Stimulated activated naive B cell treated with anti-CD40 and anti-IgM and Interleukin-4, amounts not matched to agents 10 μg/mL and 1 μg/mL and 100 μg/mL, for 72 hours (primary cell): ENCODE results near the gene RNF34.

Experiments used
- ATAC-seq, 2 donors: fragments of 150-1000 bp; cut with Tn5 transposase; replicated peaks; 2 replicates each; pipeline ENCODE4 v1.10.0; 2021; ENCODE audit warnings: moderate library complexity in 1 of 2
- DNase-seq: peaks from one replicate; pipeline ENCODE4 v3.0.0; 2021
- H3K27ac Mint-ChIP-seq: one replicate; pipeline ENCODE4 v1.8.0; 2022; ENCODE audit warnings: mild to moderate bottlenecking, mixed read lengths
- H3K27me3 Mint-ChIP-seq, 2 donors: one replicate each; pipeline ENCODE4 v1.8.0; 2022; ENCODE audit warnings: mixed read lengths in 2 of 2
- H3K36me3 Mint-ChIP-seq, 2 donors: one replicate each; pipeline ENCODE4 v1.8.0; 2022; ENCODE audit warnings: mixed read lengths in 2 of 2, mild to moderate bottlenecking in 1 of 2
- H3K4me1 Mint-ChIP-seq, 2 donors: one replicate each; pipeline ENCODE4 v1.8.0; 2022; ENCODE audit warnings: mixed read lengths in 2 of 2, mild to moderate bottlenecking in 1 of 2
- H3K4me3 Mint-ChIP-seq, 2 donors: one replicate each; pipeline ENCODE4 v1.8.0; 2022; ENCODE audit warnings: mild to moderate bottlenecking in 2 of 2, mixed read lengths in 2 of 2, moderate library complexity in 1 of 2
- H3K9me3 Mint-ChIP-seq, 2 donors: one replicate each; pipeline ENCODE4 v1.8.0; 2022; ENCODE audit warnings: mixed read lengths in 2 of 2, mild to moderate bottlenecking in 1 of 2

RNF34 gene

DNA sequence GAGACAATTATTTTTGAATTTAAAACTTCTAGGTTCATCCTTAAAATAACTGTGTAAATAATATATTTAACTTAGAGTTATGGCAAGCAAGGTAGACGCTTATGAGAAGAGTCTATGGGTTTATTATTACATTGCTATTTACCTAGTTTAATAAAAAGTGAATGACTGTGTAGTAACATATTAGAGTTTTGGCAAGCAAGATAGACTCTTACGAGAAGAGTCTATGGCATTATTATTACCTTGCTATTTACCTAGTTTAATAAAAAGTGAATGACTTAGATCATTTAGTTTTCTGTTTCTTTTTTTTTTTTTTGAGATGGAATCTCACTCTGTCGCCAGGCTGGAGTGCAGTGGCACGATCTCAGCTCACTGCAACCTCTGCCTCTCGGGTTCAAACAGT, 3.8 kb downstream of the RNF34 start:
- no peak overlapping the region for H3K27ac Mint-ChIP-seq

DNA sequence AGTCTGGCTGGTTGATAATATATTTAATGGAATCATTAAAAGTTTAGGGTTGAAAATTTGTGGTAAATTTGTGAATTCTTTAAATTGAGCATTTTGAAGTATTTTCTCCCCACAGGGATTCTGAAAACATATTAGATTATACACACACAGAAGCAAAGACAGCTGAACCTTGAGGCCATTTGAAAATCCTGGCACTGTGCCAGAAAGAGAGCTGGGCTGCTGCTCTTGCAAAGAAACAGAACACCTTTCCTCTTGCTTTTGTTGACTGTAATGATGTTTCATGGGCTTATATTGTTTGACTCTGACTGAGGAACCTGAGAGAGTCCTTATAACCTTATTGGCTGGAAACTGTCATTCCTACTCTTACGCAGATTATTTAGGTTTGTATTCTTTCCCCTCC, 4.8 kb downstream of the RNF34 start:
- H3K36me3 Mint-ChIP-seq = peaks cover 31 to 40% of the 10 kb centered on the region in 2 donors
- H3K4me1 Mint-ChIP-seq = peaks cover 18 to 23% of the 10 kb centered on the region in 2 donors
- H3K4me3 Mint-ChIP-seq = no peak overlapping the region
- DNase-seq (no peak), ATAC-seq (no peak)
- H3K27ac Mint-ChIP-seq = no peak overlapping the region
- H3K27me3 Mint-ChIP-seq = no peaks in the 10 kb centered on the region
- no peaks in the 10 kb centered on the region for H3K9me3 Mint-ChIP-seq

More for the DNA sequence above, 3.8 kb downstream of the RNF34 start:
- ATAC-seq (no peak), DNase-seq (no peak)
- peaks cover 31 to 40% of the 10 kb centered on the region in 2 donors for H3K36me3 Mint-ChIP-seq
- peaks cover 18 to 26% of the 10 kb centered on the region in 2 donors for H3K4me1 Mint-ChIP-seq
- no peaks in the 10 kb centered on the region for H3K9me3 Mint-ChIP-seq
- H3K27me3 Mint-ChIP-seq = no peaks in the 10 kb centered on the region
- H3K4me3 Mint-ChIP-seq = no peak overlapping the region

DNA sequence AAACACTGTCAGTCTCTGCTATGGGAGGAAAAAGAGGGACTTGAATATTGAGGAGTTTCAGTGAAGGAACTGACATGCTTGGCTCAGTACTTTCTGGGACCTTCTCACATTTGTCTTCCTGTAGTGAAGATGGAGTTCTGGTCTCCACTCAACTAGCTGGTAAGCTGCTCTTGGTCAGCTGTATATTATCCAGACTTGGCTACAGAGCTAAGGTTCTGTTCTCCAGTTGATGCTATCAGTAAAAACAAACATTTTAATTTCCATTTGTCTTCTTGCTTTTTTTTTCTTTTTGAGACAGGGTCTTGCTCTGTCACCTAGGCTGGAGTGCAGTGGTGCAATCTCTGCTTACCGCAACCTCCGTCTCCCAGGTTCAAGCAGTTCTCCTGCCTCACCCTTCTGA, 5.3 kb downstream of the RNF34 start:
- Mint-ChIP-seq H3K27ac (no peak overlapping the region), H3K9me3 (no peaks in the 10 kb centered on the region), H3K4me1 (peaks cover 18 to 23% of the 10 kb centered on the region in 2 donors), H3K4me3 (no peak overlapping the region), H3K27me3 (no peaks in the 10 kb centered on the region), H3K36me3 (peaks cover 31 to 44% of the 10 kb centered on the region in 2 donors)
- DNase-seq (no peak), ATAC-seq (no peak)

GRCh38 chr12:121413917-121414316, 14.0 kb downstream of the RNF34 start:
- no peak for ATAC-seq
- H3K4me3 Mint-ChIP-seq = no peak overlapping the region
- H3K9me3 Mint-ChIP-seq = no peaks in the 10 kb centered on the region
- no peaks in the 10 kb centered on the region for H3K27me3 Mint-ChIP-seq
- H3K36me3 Mint-ChIP-seq = peaks cover 15 to 25% of the 10 kb centered on the region in 2 donors
- H3K4me1 Mint-ChIP-seq = peaks cover 0 to 5% of the 10 kb centered on the region in 2 donors
- DNase-seq = no peak
- no peak overlapping the region for H3K27ac Mint-ChIP-seq

- H3K36me3 Mint-ChIP-seq = peaks cover 24 to 42% of the 10 kb centered on the region in 2 donors
- no peak for ATAC-seq
- H3K9me3 Mint-ChIP-seq = no peaks in the 10 kb centered on the region
- no peak overlapping the region for H3K27ac Mint-ChIP-seq
- H3K4me1 Mint-ChIP-seq = peaks cover 6 to 11% of the 10 kb centered on the region in 2 donors
- DNase-seq = no peak
- no peaks in the 10 kb centered on the region for H3K27me3 Mint-ChIP-seq
- no peak overlapping the region for H3K4me3 Mint-ChIP-seq
Observed at GRCh38 chr12:121417847-121418246, 17.9 kb downstream of the RNF34 start.

DNA sequence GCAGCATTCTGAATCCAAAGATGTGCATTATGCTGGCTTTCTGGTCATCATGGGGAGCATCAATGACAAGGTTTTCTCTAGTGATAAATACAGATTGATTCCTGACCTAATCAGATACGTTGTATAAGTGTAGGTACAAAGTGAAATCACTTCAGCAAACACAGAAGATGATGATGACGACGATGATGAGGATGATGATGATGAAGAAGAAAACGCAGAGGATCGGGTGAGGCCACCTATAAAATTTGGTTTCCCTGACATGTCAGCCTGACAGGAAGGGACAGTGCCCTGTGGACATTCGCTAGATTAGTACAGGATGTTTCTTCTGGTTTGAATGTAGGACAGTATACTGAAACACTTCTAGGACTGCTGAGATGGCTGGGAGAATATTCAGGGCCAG, 20.2 kb downstream of the RNF34 start:
- Mint-ChIP-seq H3K27ac (no peak overlapping the region), H3K27me3 (no peaks in the 10 kb centered on the region), H3K9me3 (no peaks in the 10 kb centered on the region), H3K36me3 (peaks cover 35 to 53% of the 10 kb centered on the region in 2 donors), H3K4me3 (no peak overlapping the region), H3K4me1 (peaks cover 9 to 15% of the 10 kb centered on the region in 2 donors)
- no peak for ATAC-seq
- no peak for DNase-seq

GRCh38 chr12:121423253-121423652, 23.3 kb downstream of the RNF34 start:
- H3K9me3 Mint-ChIP-seq = no peaks in the 10 kb centered on the region
- no peaks in the 10 kb centered on the region for H3K27me3 Mint-ChIP-seq
- DNase-seq (no peak), ATAC-seq (no peak)
- H3K4me3 Mint-ChIP-seq = no peak overlapping the region
- peaks cover 41 to 63% of the 10 kb centered on the region in 2 donors for H3K36me3 Mint-ChIP-seq
- H3K27ac Mint-ChIP-seq = peak overlapping the region; percentile 59
- peaks cover 16 to 29% of the 10 kb centered on the region in 2 donors for H3K4me1 Mint-ChIP-seq

- Mint-ChIP-seq H3K9me3 (no peaks in the 10 kb centered on the region), H3K27me3 (no peaks in the 10 kb centered on the region), H3K4me3 (no peak overlapping the region), H3K4me1 (peaks cover 16 to 29% of the 10 kb centered on the region in 2 donors), H3K27ac (peak overlapping the region; percentile 59), H3K36me3 (peaks cover 41 to 68% of the 10 kb centered on the region in 2 donors)
- DNase-seq = no peak
- ATAC-seq = no peak
Observed at GRCh38 chr12:121423682-121424623, 24.0 kb downstream of the RNF34 start.

- H3K4me3 Mint-ChIP-seq = no peak overlapping the region
- ATAC-seq (no peak), DNase-seq (no peak)
- H3K4me1 Mint-ChIP-seq = peaks cover 16 to 29% of the 10 kb centered on the region in 2 donors
- peaks cover 47 to 74% of the 10 kb centered on the region in 2 donors for H3K36me3 Mint-ChIP-seq
- no peaks in the 10 kb centered on the region for H3K9me3 Mint-ChIP-seq
- peak overlapping the region; percentile 83 for H3K27ac Mint-ChIP-seq
- no peaks in the 10 kb centered on the region for H3K27me3 Mint-ChIP-seq
Observed at GRCh38 chr12:121424624-121424975, 24.7 kb downstream of the RNF34 start.

- peak overlapping the region; percentile 51 for H3K27ac Mint-ChIP-seq
- H3K9me3 Mint-ChIP-seq = no peaks in the 10 kb centered on the region
- no peak for DNase-seq
- H3K4me3 Mint-ChIP-seq = no peak overlapping the region
- no peak for ATAC-seq
- peaks cover 9 to 25% of the 10 kb centered on the region in 2 donors for H3K4me1 Mint-ChIP-seq
- H3K27me3 Mint-ChIP-seq = no peaks in the 10 kb centered on the region
- H3K36me3 Mint-ChIP-seq = peaks cover 46 to 75% of the 10 kb centered on the region in 2 donors
Observed at GRCh38 chr12:121427556-121428050, 27.7 kb downstream of the RNF34 start.

DNA sequence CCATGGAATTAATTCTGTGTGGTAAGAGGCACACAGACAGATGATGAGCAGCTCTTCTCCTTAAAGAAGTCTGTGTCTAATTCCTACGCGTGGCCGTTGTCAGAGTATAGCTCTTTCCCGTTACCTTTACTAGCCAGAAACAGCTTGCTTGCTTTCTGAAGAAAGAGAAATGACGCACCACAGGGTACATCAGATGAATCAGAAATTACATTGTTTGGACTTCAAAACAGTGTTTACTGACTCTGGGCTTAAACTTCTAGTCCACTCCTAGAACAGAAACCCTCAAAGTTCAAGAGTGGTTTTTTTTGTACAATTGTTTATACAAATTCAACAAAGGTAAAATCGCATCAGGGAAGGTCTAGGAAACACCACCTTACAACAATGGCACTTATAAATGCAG, 29.0 kb downstream of the RNF34 start:
- H3K27ac Mint-ChIP-seq = no peak overlapping the region
- H3K9me3 Mint-ChIP-seq = no peaks in the 10 kb centered on the region
- H3K36me3 Mint-ChIP-seq = peaks cover 48 to 75% of the 10 kb centered on the region in 2 donors

DNA sequence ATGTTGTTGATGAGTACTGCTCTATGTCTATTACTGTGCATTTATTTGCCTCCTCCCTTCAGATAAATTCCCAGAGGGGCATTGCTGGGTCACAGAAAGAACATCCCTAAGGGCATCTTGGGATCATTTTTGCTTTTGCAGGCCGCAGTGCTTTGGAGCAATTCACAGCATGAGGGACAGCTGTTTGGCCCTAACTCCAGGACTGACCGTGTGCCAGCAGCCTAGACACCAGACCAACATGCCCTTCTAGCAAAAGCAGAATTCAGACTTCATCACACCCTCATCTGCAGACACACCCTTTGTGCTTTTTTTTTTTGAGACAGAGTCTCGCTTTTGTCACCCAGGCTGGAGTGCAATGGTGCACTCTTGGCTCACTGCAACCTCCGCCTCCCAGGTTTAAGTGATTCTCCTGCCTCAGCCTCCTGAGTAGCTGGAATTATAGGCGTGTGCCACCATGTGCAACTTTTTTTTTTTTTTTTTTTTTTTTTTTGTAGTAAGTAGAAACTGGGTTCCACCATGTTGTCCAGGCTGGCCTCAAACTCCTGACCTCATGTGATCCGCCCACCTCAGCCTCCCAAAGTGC, 31.0 kb downstream of the RNF34 start:
- peaks cover 46 to 75% of the 10 kb centered on the region in 2 donors for H3K36me3 Mint-ChIP-seq
- H3K4me1 Mint-ChIP-seq = peaks cover 6 to 19% of the 10 kb centered on the region in 2 donors
- H3K27ac Mint-ChIP-seq = peak overlapping the region; percentile 42
- H3K27me3 Mint-ChIP-seq = no peaks in the 10 kb centered on the region
- no peak for DNase-seq
- no peak for ATAC-seq
- no peak overlapping the region for H3K4me3 Mint-ChIP-seq
- H3K9me3 Mint-ChIP-seq = no peaks in the 10 kb centered on the region

More for the DNA sequence above, 29.0 kb downstream of the RNF34 start:
- Mint-ChIP-seq H3K4me1 (peaks cover 9 to 28% of the 10 kb centered on the region in 2 donors), H3K4me3 (no peak overlapping the region), H3K27me3 (no peaks in the 10 kb centered on the region)
- ATAC-seq = no peak
- no peak for DNase-seq

DNA sequence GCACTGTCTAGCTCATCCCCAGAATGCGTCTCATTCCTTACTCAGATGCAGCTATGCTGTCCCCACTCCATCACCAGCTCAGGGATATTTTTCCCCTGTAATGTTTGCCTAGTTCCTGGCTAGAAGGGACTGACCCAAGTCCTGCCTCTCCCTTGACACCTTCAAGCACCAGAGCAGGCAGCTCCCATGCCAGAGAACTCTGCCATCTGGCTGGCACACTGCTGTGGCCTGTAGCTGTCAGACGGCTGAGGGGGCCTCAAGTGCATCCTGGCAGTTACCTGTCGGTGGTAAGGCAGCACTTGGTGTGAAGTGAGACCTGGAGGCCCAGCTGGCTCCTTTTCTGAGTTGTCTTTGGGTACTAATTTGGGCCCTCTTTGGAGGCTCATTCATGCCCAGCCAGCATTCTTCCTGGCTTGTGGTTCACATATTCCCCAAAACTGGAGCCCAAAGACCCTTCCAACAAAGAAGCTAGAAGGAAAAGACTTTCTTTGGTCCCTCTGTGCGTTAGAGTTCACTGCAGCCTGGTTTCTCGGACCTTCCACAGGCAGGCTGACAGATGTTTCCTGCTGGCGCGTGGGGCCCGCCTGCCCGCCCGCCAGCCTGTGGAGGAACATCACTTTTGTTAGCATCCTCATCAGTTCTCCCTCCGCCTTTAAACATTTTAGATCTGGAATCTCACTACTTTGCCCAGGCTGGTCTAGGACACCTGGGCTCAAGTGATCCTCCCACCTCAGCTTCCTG, 33.0 kb downstream of the RNF34 start:
- H3K27me3 Mint-ChIP-seq = no peaks in the 10 kb centered on the region
- DNase-seq = no peak
- peaks cover 54 to 81% of the 10 kb centered on the region in 2 donors for H3K36me3 Mint-ChIP-seq
- peak overlapping the region; percentile 75 for H3K27ac Mint-ChIP-seq
- no peak for ATAC-seq
- peaks cover 5 to 10% of the 10 kb centered on the region in 2 donors for H3K9me3 Mint-ChIP-seq
- H3K4me1 Mint-ChIP-seq = peaks cover 5% of the 10 kb centered on the region in 2 donors
- no peak overlapping the region for H3K4me3 Mint-ChIP-seq

DNA sequence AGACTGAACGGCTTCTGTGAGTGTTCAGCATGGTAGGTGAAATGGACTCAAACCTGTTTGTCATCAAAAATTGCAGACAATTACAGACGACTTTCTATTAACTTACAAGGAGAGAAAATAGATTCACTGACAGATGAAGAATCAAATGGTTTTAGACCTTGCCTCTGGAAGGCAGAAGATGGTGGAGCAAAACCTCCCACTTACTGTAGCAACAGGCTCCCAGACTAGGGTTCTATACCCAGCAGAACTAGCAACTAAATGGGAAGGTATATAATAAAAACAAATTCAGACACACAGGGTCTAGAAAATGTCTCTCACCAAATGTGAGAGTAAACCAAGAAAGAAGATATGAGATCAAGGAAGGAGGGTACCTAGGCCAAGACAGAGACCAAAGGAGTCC, 36.8 kb downstream of the RNF34 start:
- Mint-ChIP-seq H3K36me3 (peaks cover 61 to 75% of the 10 kb centered on the region in 2 donors), H3K4me1 (peaks cover 5% of the 10 kb centered on the region in 2 donors), H3K9me3 (peaks cover 5 to 10% of the 10 kb centered on the region in 2 donors), H3K4me3 (no peak overlapping the region), H3K27ac (no peak overlapping the region), H3K27me3 (no peaks in the 10 kb centered on the region)
- ATAC-seq (no peak), DNase-seq (no peak)
